K562 (cell line): Measurements from ENCODE around the gene DAPK3. TPM values are rescaled to one million over a fixed set of nuclear protein-coding genes. Genes with fewer than 3 reads are reported as not detected.

Source experiments
- ARNT ChIP-seq, 2 experiments: fragments of 450-650 bp; IDR thresholded peaks; 2 replicates each; pipeline ENCODE4 v1.6.1; 2016; ENCODE audit warnings: mild to moderate bottlenecking in 1 of 2
- DMBX1 ChIP-seq: fragments of 250-450 bp; sonication (Bioruptor Pico); IDR thresholded peaks from 2 replicates; pipeline ENCODE4 v1.8.0; 2022; ENCODE audit warnings: inconsistent platforms, mild to moderate bottlenecking, moderate library complexity, borderline replicate concordance
- E4F1 ChIP-seq: fragments of 250-450 bp; sonication (Bioruptor Pico); IDR thresholded peaks from 2 replicates; pipeline ENCODE4 v1.5.0; 2021; ENCODE audit warnings: mild to moderate bottlenecking, borderline replicate concordance
- GTF2B ChIP-seq: IDR thresholded peaks from 2 replicates; pipeline ENCODE4 v1.6.1; 2011; ENCODE audit not compliant: insufficient read length; ENCODE audit errors: extremely low read depth
- HNRNPK ChIP-seq: fragments of 200-400 bp; formaldehyde crosslinking; IDR thresholded peaks from one replicate; pipeline ENCODE4 v1.6.1; 2018; ENCODE audit warnings: mild to moderate bottlenecking, low read depth, low read length; ENCODE audit not compliant: poor library complexity, severe bottlenecking
- KDM2B ChIP-seq: fragments of 250-450 bp; sonication (Bioruptor Pico); IDR thresholded peaks from 2 replicates; pipeline ENCODE4 v1.8.0; 2021; ENCODE audit warnings: mild to moderate bottlenecking, moderate library complexity
- LCOR ChIP-seq: sonication (generic); formaldehyde crosslinking; IDR thresholded peaks from 2 replicates; pipeline ENCODE4 v1.8.0; 2022; ENCODE audit warnings: mild to moderate bottlenecking, missing genetic modification reagents
- NCOA1 ChIP-seq: fragments of 450-650 bp; IDR thresholded peaks from 2 replicates; pipeline ENCODE4 v1.6.1; 2016; ENCODE audit warnings: low read depth
- PCBP2 ChIP-seq: fragments of 200-400 bp; formaldehyde crosslinking; IDR thresholded peaks from 2 replicates; pipeline ENCODE4 v1.6.1; 2018; ENCODE audit warnings: low read length, low read depth, mild to moderate bottlenecking, moderate library complexity; ENCODE audit not compliant: poor library complexity, severe bottlenecking
- PKNOX1 ChIP-seq: fragments of 450-650 bp; IDR thresholded peaks from 2 replicates; pipeline ENCODE4 v1.6.1; 2016
- POLR2A ChIP-seq: fragments of 450-650 bp; conservative IDR thresholded peaks from 2 replicates; pipeline ENCODE4 v1.6.1; 2016
- SLC30A9 ChIP-seq: fragments of 250-450 bp; sonication (Bioruptor Pico); IDR thresholded peaks from 2 replicates; pipeline ENCODE4 v1.8.0; 2022; ENCODE audit warnings: mild to moderate bottlenecking, moderate library complexity
- SMAD1 ChIP-seq: fragments of 150-350 bp; IDR thresholded peaks from 2 replicates; pipeline ENCODE4 v1.6.1; 2014; ENCODE audit warnings: low read length, low read depth; ENCODE audit not compliant: partially characterized antibody
- SNRNP70 ChIP-seq: fragments of 200-400 bp; formaldehyde crosslinking; optimal IDR thresholded peaks from 2 replicates; pipeline ENCODE3; 2017; ENCODE audit warnings: low read depth, low read length
- SREBF1 ChIP-seq: fragments of 150-350 bp; IDR thresholded peaks from 2 replicates; pipeline ENCODE4 v1.6.1; 2014; ENCODE audit warnings: antibody characterized with exemption, low read depth, low read length, borderline replicate concordance
- TARDBP ChIP-seq: fragments of 450-650 bp; IDR thresholded peaks from 2 replicates; pipeline ENCODE4 v1.6.1; 2016
- THRB ChIP-seq: fragments of 450-650 bp; formaldehyde crosslinking; conservative IDR thresholded peaks from 2 replicates; pipeline ENCODE4 v1.4.0; 2022; ENCODE audit warnings: mild to moderate bottlenecking, missing genetic modification characterization
- ZBTB2 ChIP-seq: fragments of 450-650 bp; IDR thresholded peaks from 2 replicates; pipeline ENCODE4 v1.6.1; 2016; ENCODE audit warnings: antibody characterized with exemption
- ZFX ChIP-seq: sonication (generic); formaldehyde crosslinking; IDR thresholded peaks from 2 replicates; pipeline ENCODE4 v1.8.0; 2022; ENCODE audit warnings: mild to moderate bottlenecking, missing genetic modification reagents, moderate library complexity
- ZNF253 ChIP-seq: fragments of 250-450 bp; sonication (Bioruptor Pico); conservative IDR thresholded peaks from 2 replicates; pipeline ENCODE4 v1.6.1; 2021; ENCODE audit warnings: mild to moderate bottlenecking
- ZNF77 ChIP-seq: fragments of 250-450 bp; sonication (Bioruptor Pico); IDR thresholded peaks from 2 replicates; pipeline ENCODE4 v1.5.0; 2020
- polyA plus RNA-seq, 8 experiments: library from polyadenylated mRNA; depleted of rRNA in 4 of 8; stranded (reverse) in 5 of 8; unstranded in 3 of 8; fragments of >200 nt; fragmentation: Nextera tagmentation in 2 of 8; fragmentation: Illumina TruSeq in 1 of 8; extraction: Ambion mirVana in 2 of 8; extraction: Trizol in 1 of 8; gene quantifications; 2 replicates each; pipeline versions ENCODE4 v1.2.1 to v1.2.3, GENCODE V29; 2011 to 2014; ENCODE audit warnings: inconsistent platforms in 1 of 8, missing spikeins in 1 of 8
- total RNA-seq, 7 experiments: library from RNA; depleted of rRNA in 6 of 7; stranded (reverse); fragments of >200 nt in 6 of 7; fragmentation: Illumina TruSeq in 2 of 7; extraction: Trizol in 2 of 7; gene quantifications; 2 replicates each; pipeline versions ENCODE4 v1.2.1 to v1.2.3, GENCODE V29; 2011 to 2021; ENCODE audit warnings: low replicate concordance in 1 of 7

Gene DAPK3
- total and polyA plus RNA-seq, 9 of the 15 experiments (the other 6 are each of a cell fraction or from before 2014, with no cell fraction given) = 0.14 to 63.4 (median 25.0) TPM

GRCh38 chr19:4007021-4007835 is 36.3 kb upstream of the DAPK3 start, which contains the start of gene PIAS4 (continued):
- no peak for TF ChIP-seq ZNF253 (CRISPR knock-in tag)
- TF ChIP-seq HNRNPK = peak; percentile 63
- peak; percentile 75; the same call in 1 of the 2 replicates for TF ChIP-seq TARDBP
- TF ChIP-seq PCBP2 = no peak
- no peak for TF ChIP-seq E4F1 (CRISPR knock-in tag)
- peak; percentile 72 for TF ChIP-seq POLR2A
- no peak; the same call in 1 of the 2 replicates for TF ChIP-seq SREBF1
- no peak for TF ChIP-seq NCOA1
- no peak for TF ChIP-seq GTF2B
- no peak for TF ChIP-seq SNRNP70
- no peak for TF ChIP-seq ZNF77 (CRISPR knock-in tag)
- TF ChIP-seq ZFX = peak; percentile 84
- TF ChIP-seq SMAD1 = no peak
- TF ChIP-seq ARNT (IDR thresholded peaks at IDR 0.05) = no peak
- TF ChIP-seq THRB (CRISPR knock-in tag) = no peak
- no peak for TF ChIP-seq SLC30A9
- TF ChIP-seq ZBTB2 = no peak
- TF ChIP-seq KDM2B (CRISPR knock-in tag) = 0 out of 2 replicates have a peak, but pooled peaks have one; percentile 77
- TF ChIP-seq PKNOX1 = no peak
- no peak; the same call in 1 of the 2 replicates for TF ChIP-seq DMBX1
- peak; percentile 40; the same call in 1 of the 2 replicates for TF ChIP-seq LCOR
